Uterus (tissue), 2 donors: ENCODE results near the gene APPBP2.

Experiments
- CTCF ChIP-seq, 4 experiments: fragments of 200-600 bp in 2 of 4; fragments of 450-650 bp in 2 of 4; sonication (generic) in 2 of 4; IDR thresholded peaks; one replicate each; pipeline ENCODE4 v1.5.1; 2016 to 2019; ENCODE audit warnings: antibody characterized with exemption in 4 of 4, mild to moderate bottlenecking in 2 of 4, moderate library complexity in 1 of 4
- POLR2A ChIP-seq, 2 donors: fragments of 450-650 bp; IDR thresholded peaks; one replicate each; pipeline ENCODE4 v1.6.1; 2016; ENCODE audit warnings: antibody characterized with exemption in 2 of 2, mild to moderate bottlenecking in 1 of 2, moderate library complexity in 1 of 2

- no peak for TF ChIP-seq CTCF (IDR thresholded peaks at IDR 0.05)
- no peak for TF ChIP-seq POLR2A (IDR thresholded peaks at IDR 0.05)
Measured at GRCh38 chr17:60559995-60560859, 34.2 kb upstream of the APPBP2 start.
